IPS-NIHi11 (cell line): ENCODE measurements around the gene IL4I1.
A peak's percentile ranks its signal among the peaks of the same experiment; 100 is the strongest.
"Not testable (repeated sequence)": the region's sequence is repeated elsewhere in the genome, so short reads cannot be mapped to it uniquely, and the experiment has no call there.

Experiments used
- DNase-seq: peaks from one replicate; pipeline ENCODE4 v3.0.0; 2012; ENCODE audit warnings: mixed read lengths, low spot score

IL4I1 gene, protein sequence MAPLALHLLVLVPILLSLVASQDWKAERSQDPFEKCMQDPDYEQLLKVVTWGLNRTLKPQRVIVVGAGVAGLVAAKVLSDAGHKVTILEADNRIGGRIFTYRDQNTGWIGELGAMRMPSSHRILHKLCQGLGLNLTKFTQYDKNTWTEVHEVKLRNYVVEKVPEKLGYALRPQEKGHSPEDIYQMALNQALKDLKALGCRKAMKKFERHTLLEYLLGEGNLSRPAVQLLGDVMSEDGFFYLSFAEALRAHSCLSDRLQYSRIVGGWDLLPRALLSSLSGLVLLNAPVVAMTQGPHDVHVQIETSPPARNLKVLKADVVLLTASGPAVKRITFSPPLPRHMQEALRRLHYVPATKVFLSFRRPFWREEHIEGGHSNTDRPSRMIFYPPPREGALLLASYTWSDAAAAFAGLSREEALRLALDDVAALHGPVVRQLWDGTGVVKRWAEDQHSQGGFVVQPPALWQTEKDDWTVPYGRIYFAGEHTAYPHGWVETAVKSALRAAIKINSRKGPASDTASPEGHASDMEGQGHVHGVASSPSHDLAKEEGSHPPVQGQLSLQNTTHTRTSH

DNA sequence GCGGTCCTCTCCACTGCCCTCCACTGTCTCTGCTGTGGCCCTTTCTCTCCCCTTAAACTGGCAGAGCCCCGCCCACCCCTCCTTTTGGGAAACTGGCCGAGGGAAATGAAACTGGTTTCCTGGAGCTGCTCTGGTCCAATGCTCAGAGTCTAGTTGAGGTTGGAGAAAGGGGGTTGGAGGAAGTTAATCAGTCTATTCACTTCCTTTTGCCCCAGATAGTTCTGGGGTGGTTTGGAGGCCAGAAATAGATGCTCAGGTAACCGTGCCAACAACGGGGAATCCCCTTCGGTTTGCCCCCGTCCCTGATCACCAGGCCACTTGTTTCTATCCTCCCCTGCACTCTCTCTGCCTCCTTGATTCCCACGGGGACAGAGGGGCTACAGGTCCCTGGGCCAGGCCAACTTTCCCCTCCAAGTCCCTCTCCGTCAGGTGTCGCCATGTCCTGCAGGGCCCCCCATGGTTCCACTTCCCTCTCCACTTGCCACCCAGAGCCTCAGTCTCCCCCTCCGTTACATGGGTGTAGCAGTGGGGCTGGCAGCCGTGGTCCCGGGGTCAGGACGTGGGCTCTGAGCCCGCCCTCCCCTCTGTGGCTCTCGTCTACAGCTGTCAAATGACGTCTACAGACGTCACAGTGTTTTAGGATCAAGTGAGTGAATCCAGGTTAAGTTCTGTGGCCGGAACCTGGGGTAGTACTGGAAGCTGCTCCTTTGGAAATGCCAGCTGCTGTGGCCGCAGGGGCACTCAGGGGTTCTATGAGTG is at the start of gene IL4I1:
TSS of gene IL4I1 (minus strand) at position 25 of the 759 bp plus-strand sequence. CDS start 727 bp downstream, outside the sequence.
- no peak for DNase-seq

DNA sequence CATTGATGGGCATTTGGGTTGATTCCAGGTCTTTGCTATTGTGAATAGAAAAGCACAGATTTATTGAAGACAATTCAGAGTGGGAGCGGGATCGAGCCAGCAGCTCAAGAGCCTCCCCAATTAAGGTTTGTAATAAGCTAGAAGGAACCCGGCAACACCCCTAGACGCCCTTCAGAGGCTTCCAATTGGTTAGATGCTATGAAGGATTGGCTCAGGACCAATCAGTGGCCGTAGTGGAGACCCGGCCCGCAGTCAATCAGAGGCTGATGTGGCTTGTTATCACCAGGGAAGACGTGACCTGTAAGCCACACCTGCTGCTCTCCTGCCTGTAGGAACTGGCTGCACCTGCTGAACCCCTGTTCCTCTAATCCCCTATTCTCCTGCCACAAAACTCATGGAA is 49.7 kb upstream of the IL4I1 start:
- DNase-seq, result no peak

DNA sequence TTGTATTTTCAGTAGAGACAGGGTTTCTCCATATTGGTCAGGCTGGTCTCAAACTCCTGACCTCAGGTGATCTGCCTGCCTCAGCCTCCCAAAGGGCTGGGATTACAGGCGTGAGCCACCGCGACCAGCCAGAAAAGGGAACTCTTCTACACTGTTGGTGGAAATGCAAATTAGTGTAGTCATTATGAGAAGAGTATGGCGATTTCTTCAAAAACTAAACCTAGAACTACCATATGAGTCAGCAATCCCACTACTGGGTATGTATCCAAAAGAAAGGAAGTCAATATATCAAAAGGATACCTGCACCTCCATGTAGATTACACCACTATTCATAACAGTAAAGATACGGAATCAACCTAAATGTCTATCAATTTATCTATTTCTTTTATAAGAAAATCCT is 47.9 kb upstream of the IL4I1 start:
- not testable (repeated sequence) for DNase-seq

DNA sequence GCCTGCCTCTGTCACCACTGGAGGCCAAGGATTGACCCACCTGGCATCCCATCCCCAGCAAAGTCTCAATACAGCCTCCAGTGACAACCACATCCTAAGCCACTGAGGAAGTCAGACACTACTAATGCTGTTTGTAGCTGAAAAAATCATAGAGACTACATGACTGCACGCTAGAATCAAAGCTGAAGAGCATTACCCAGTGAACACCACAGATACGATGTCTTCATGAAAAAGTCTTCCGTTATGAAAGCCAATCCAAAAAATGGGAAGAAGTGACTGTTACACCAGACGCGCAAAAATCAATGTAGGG is 43.8 kb upstream of the IL4I1 start:
- no peak for DNase-seq

DNA sequence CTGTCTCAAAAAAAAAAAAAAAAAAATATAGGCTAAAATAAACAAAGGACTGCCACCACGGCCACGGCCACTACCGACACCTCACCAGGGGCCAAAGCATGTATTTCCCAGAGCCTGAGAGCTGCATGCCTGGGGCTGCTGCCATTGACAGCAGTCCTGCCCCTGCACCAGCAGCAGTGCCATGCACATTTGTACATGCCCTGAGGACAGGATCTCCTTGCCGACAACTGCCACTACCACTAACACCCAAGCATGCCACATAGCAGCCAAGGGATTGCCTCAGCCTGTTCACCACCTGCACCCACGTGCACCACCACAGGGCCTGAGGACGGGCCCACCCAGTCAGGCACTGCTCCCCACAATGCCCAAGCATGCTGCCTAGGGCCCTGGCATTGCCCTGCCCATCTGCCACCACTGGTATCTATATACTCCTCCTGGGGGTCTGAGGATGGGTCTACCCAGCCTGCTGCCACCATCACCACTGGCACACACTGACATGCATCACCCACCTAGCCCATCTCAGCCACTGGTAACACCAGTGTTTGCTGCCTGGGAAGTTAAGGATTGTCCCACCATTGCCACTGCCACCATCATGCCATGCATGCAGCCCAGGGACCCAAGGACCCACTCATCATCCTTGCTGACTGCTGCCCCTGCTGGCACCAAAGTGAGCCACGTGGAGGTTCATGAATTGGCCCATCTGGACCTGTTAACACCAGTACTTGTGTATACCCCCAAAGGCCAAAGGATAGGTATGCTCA is 43.2 kb upstream of the IL4I1 start:
- no peak for DNase-seq

DNA sequence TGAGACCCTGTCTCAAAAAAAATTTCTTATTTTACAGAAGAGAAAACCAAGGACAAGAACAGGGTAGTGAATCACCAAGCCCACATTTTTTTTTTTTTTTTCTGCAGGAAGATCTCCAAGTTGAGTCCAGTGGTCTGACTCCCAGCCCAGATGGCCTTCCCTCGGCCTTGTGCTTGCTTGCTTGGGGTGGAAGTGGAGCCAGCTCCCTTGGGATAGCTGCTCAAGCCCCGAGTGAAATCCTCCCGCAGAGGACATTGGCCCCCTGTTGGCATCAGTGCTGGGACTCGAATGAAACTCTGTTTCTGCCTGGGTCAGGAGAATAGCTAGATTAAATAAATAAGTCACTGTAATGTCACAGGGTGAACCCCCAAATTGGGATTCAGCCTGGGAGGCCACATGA is 42.0 kb upstream of the IL4I1 start:
- no peak for DNase-seq

DNA sequence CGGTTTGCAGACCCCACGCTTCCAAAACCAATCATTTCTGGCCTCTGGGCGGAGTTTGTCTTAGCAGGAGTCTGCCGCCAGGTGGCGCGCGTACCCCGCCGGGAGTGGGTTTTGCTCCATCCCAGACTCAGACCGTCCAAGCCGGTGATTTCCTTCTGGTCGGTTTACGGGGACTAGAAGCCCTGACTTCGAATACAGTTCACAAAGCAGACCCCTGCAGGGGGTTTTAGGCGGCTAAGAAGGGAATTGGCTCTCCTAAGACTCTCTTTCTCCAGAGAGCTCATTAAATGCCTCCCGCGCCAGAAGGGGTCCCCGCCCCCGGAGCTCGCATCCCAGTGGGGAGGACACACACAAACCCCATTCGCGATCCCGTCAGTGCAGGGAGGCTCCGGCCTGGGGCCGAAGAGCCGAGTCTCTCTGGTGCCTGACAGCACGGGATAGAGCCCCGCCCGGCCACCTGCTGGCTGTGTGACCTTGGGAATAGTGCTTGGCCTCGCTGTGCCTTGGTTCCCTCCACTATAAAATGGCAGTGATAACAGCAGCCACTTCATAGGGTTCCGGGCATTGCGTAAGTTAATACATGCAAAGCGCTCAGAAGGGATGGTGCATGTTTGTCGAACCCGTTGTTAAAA is 41.2 kb upstream of the IL4I1 start:
- peak; percentile 84 for DNase-seq

DNA sequence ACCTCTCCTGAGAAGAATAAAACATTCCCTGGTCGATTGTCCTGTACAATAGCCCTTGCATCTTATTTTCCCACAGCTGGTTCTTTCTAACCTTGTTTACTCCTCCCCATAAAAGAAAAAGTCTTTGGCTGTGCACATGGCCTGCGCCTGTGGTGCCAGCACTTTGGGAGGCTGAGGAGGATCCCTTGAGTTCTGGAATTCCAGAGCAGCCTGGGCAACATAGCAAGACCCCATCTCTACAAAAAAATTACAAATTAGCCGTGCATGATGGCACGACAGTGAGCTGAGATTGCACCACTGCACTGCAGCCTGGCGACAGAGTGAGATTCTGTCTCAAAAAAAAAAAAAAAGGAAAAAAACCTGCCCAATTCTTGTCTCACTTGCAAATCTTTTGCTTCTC is 39.9 kb upstream of the IL4I1 start:
- no peak for DNase-seq

DNA sequence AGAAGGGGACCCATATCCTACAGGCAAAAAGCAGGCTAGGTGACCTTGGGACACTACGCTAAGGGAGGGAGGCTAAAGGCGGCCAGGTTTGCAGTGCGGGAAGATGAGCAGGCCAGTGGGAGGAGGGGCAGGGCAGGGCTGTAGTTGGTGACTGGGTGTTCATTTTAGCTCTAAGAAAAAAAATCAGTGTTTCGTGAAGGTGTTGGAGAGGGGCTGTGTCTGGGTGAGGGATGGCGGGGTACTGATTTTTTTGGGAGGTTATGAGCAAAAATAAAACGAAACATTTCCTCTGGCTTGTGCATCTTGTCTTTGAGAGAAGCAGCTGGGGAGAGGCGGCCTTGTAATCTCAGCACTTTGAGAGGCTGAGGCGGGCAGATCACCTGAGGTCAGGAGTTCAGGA is 37.0 kb upstream of the IL4I1 start:
- no peak for DNase-seq

DNA sequence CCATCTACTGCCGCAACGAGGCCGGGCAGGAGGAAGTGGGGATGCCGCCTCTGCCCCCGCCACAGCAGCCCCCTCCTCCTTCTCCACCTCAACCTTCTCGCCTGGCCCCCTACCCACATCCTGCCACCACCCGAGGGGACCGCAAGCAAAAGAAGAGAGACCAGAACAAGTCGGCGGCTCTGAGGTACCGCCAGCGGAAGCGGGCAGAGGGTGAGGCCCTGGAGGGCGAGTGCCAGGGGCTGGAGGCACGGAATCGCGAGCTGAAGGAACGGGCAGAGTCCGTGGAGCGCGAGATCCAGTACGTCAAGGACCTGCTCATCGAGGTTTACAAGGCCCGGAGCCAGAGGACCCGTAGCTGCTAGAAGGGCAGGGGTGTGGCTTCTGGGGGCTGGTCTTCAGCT is 36.0 kb upstream of the IL4I1 start:
- DNase-seq, result no peak

DNA sequence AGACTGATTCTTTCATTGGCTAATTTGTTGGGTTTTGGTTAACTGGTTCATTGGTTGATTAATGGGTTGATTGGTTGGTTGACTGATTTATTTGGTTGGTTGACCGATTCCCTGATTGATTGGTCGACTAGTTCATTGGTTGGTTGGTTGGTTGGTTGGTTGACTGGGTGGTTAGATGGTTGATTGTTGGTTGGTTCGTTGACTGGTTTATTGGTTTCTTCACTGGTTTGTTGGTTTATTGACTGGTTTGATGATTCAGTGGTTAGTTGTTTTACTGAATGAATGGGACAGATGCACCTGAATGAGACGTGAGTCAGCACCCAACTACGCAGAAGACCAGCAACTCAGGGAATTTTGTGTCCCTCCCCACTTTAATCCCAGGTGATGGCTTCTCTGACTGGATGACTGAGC is 35.4 kb upstream of the IL4I1 start:
- no peak for DNase-seq

DNA sequence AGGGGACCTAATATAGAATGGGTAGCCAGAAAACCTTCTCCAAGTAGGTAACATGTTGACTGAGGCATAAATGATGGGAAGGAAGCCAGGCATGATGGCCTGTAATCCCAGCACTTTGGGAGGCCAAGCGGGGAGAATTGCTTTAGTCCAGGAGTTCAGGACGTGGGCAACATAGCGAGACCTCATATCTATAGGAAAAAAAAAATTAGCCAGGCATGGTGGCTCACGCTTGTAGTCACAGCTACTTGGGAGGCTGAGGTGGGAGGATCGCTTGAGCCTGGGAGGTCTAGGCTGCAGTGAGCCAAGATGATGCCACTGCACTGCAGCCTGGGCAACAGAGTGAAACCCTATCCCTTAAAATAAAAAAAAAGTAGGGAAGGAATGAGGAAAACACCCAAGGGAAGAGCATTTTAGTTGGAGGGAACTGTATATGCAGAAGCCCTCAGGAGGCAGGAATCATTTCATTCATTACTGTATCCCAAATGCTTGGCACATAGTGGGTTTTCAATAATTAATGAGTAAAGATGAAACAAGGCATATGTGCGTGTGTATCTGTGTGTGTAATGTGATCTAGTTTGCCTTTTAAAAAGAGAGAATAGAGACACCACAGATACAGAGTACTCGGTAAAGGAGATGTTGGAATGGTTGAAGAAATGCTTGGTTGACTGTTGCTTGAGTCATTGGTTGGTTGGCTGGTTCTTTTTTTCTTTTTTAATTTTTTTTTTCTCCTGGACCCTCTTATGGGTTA is 34.8 kb upstream of the IL4I1 start:
- DNase-seq, result no peak

DNA sequence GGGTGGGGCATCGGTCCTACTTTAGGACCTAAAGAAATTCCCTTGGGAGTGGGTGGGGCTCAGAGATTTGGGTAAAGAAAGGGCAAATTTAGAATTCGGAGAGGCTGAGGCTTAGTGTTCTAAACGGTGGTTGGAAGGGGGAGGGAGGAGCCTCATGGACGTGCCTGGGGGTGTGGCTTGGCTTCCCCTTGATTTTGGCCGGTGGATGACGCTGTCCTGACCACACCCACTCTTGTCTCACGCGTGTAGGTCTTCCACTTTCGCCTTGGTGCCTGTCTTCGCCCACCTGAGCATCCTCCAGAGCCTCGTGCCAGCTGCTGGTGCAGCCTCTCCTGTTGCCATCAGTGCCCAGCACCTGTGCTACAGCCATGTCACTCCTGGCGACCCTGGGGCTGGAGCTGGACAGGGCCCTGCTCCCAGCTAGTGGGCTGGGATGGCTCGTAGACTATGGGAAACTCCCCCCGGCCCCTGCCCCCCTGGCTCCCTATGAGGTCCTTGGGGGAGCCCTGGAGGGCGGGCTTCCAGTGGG is 33.9 kb upstream of the IL4I1 start:
- peak; percentile 76 for DNase-seq

DNA sequence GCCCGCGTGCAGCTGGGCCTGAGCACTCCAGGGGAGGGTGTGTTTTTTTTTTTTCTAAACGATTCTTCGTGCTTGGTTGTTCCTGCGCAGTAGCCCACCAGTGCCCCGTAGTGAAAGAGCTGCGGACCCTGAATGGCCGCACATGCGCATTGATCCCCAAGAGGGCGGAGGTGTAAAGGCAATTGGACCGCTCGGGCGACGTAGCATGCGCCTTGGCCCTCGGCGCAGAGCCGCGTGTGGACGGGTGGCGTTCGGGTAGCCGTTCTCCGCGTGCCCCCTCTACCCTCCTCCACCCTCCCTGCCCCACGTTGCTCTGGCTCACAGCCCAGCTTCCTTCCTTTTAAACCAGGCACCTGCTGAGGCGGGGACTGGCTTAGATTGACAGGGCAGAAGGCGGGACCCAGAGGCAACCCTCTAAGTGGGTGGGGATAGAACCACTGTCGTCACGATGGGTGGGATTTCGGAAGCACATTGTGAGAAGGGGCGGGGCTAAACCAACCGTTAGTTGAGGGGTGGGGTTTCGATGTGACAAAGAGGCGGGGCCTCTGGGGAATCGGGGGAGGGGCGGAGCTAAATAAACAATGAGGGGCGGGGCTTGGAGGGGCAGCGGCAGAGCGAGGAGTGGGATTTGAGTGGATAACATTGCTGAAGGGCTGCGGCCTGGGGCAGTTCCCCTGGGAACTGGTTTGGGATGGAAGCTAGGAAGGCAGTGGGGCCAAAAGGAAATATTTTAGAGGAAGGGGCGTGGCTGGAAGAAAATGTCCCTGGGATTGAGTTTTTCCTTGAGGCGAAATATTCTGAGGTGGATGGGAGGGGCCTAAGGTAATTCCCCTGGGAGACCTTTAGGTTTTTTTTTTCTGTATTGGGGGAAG is 33.2 kb upstream of the IL4I1 start:
- DNase-seq, result peak; percentile 94

DNA sequence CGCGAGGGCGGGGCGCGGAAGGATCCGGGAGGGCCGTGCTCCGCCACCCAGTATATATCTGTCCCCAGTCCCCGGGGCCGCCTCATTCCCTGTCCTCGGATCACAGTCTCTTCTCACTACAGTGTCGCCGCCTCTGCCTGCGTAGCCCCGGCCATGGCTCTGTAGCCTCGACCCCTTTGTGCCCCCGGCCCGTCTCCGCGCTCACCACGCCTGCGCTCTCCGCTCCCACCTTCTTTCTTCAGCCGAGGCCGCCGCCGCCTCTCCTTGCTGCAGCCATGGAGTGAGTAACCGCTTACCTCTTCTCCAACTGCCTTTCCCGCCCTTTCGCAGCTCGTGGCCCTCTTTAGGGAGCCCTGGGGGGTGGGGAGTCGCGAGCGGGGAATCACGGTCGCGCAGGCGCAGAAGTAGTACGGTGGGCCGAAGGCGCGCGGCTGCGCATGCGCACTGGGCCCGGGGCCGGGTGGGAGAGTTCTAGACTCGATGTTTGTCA is 32.5 kb upstream of the IL4I1 start, which contains the start of the genes ATF5 and NUP62:
TSS of gene ATF5 (plus strand) at position 85 of the 490 bp plus-strand sequence. CDS start 1,646 bp downstream, outside the sequence.
TSS of gene NUP62 (minus strand) at position 384 of the 490 bp plus-strand sequence. CDS start 19,697 bp downstream, outside the sequence.
- DNase-seq, result peak; percentile 99

DNA sequence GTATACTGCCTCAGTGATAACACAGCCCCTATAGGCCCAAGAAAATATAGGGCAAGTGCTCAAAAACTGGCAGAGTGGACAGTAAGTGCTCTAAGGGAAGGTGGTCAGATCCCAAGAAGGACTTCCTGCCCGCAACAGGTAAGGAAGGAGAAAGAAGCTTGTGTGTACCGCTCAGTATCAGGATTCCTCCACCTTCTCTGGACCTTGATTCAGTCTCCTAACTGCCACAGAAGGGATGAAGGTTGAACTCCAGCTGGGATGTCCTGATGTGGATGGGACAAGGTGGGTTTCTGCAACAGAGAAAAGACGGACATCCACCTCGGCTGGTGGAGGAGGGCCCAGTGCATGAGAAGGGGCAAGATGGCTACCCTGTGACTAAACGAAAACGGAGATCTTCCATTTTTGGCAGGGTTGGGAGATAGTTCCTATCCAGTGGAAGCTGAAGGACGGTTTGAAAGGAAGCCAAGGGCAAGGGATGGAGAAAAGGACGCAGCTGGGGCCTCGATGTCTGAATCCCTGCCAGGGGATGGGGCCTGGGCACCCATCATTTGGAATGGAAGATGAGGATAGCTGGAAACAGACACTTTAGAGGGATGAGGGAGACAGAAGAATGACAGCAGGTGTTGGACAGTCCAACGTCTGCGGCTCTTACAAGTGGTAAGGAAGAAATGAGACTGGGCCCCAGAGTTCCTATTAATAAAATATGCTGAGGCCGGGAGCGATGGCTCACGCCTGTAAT is 31.0 kb upstream of the IL4I1 start:
- no peak for DNase-seq

DNA sequence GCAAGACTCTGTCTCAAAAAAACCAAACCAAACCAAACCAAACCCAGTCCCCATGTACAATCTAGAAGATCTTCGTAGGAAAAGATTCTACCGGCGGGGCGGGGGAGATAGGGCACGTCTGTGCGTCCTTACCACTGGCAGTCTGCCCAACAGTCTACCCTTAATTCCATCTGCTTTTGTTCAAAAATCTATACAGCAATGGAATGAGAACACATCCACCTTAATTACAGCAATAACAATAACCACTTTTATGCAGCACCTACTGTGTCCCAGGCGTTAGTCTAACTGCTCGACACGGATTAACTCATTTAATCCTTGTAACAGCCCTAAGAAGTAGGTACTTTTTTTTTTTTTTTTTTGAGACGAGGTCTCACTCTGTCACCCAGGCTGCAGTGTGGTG is 29.8 kb upstream of the IL4I1 start:
- DNase-seq, result no peak

DNA sequence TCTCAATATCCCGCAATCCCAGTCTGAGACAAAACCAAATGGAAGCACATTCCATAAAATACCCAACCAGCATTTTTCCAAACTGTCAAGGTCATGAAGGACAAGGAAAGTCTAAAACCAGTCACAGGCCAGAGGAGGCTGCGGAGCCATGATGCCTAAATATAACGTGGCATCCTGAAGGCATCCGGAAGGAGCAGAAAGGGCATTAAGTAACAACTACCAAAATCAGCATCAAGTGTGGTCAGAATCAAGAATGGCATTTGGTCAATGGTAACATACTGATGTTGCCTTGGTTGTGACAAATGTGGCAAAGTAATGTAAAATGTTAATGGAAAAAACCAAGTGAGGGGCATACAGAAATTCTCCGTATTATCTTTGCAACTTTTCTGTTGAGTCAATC is 28.8 kb upstream of the IL4I1 start:
- no peak for DNase-seq

DNA sequence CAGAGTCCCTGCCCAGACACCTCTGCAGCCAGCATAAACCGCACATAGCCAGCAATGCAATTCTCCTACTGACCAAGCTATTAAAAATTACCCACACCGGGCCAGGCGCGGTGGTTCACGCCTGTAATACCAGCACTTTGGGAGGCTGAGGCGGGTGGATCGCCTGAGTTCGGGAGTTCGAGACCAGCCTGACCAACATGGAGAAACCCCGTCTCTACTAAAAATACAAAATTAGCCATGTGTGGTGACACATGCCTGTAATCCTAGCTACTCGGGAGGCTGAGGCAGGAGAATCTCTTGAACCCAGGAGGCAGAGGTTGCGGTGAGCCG is 28.2 kb upstream of the IL4I1 start:
- DNase-seq, result not testable (repeated sequence)
